Mucosa of rectum (tissue), 2 donors: Measurements from ENCODE around the gene PLPP7.

Experiments
- H3K27ac ChIP-seq, 2 donors: one replicate each; pipeline ENCODE4 v1.7.0; 2013; ENCODE audit warnings: inconsistent platforms in 2 of 2, low read depth in 2 of 2, low read length in 2 of 2
- H3K27me3 ChIP-seq, 2 donors: one replicate each; pipeline ENCODE4 v1.7.0; 2013; ENCODE audit warnings: low read length in 2 of 2; ENCODE audit not compliant: control insufficient read depth in 2 of 2, insufficient read depth in 2 of 2
- H3K36me3 ChIP-seq, 2 donors: one replicate each; pipeline ENCODE4 v1.7.0; 2013; ENCODE audit warnings: low read length in 2 of 2; ENCODE audit not compliant: control insufficient read depth in 2 of 2, insufficient read depth in 2 of 2
- H3K4me1 ChIP-seq, 2 donors: one replicate each; pipeline ENCODE4 v1.7.0; 2013; ENCODE audit warnings: low read length in 2 of 2, mild to moderate bottlenecking in 1 of 2; ENCODE audit not compliant: control insufficient read depth in 2 of 2, insufficient read depth in 2 of 2
- H3K4me3 ChIP-seq, 2 donors: one replicate each; pipeline ENCODE4 v1.7.0; 2013; ENCODE audit warnings: low read length in 2 of 2
- H3K9ac ChIP-seq, 2 donors: one replicate each; pipeline ENCODE4 v1.7.0; 2013; ENCODE audit warnings: low read length in 2 of 2, low read depth in 1 of 2, mild to moderate bottlenecking in 1 of 2
- H3K9me3 ChIP-seq, 2 donors: one replicate each; pipeline ENCODE4 v1.7.0; 2013; ENCODE audit warnings: low read length in 2 of 2; ENCODE audit not compliant: control insufficient read depth in 2 of 2
- donor health status: healthy.
- donor health status: Normal muscosa, but diverticular disease.

PLPP7 gene

DNA sequence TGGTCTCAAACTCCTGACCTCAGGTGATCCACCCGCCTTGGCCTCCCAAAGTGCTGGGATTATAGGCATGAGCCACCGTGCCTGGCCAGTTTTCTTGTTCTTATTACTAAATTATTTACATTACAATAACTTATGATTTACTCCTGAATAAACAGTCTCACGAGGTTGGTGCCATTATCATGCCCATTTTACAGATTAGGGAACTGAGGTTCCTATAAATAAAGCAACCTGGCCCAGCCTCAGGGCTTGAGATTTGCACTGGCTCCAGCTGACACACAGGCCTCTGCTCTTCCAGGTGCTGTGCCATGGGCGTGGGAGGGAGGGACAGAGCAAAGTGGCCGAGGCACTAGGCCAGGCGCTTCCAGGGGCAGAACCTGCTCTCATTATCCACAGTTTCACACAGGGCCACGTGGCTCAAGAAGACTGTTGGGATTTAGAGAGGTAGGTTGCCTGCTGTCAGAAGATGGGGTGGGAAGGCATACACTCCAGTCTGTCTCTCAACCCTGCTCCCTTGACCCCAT, 2.3 kb downstream of the PLPP7 start:
- Histone ChIP-seq H3K9me3 (no peaks in the 10 kb centered on the region), H3K9ac (no peak overlapping the region), H3K27me3 (no peaks in the 10 kb centered on the region), H3K4me1 (peaks cover 0 to 3% of the 10 kb centered on the region in 2 donors), H3K4me3 (no peak overlapping the region), H3K27ac (no peak overlapping the region), H3K36me3 (no peaks in the 10 kb centered on the region)

DNA sequence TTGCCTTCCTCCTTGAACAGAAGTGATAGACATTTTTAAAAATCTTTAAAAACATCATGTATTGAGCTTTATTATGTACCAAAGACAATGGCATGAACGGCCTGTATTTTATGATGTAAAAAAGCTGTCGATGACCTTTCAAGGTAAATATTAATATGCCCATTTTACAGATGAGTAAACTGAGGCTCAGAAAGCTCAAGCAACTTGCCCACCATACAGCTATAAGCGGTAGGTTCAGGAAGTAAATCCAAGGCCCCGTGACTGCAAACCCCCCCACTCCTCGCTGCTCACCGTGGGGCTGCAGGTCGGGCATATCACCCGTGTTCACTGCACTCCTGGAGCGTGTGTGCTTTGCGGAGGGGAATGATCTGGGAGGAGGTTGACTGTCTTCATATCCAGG, 3.4 kb downstream of the PLPP7 start:
- Histone ChIP-seq H3K4me3 (no peak overlapping the region), H3K27ac (no peak overlapping the region), H3K9me3 (no peaks in the 10 kb centered on the region), H3K36me3 (no peaks in the 10 kb centered on the region), H3K4me1 (peaks cover 0 to 3% of the 10 kb centered on the region in 2 donors), H3K27me3 (no peaks in the 10 kb centered on the region), H3K9ac (no peak overlapping the region)

DNA sequence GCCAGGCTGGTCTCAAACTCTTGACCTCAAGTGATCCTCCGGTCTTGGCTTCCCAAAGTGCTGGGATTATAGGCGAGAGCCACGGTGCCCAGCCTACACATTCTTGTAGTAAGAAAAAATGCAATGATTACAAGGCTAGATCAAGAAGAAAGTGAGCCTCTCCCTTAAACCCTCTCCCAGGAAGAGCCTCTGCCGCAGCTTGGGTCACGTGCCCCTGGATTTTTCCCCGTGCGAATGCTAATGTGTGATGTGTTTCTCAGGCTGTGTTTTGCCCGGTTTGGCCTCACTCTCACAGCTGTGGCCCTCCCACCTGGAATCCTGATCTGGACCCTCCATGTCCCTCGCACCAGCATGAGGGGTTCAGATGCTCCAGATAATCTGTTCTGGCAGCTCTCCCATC, 6.9 kb downstream of the PLPP7 start:
- Histone ChIP-seq H3K27me3 (no peaks in the 10 kb centered on the region), H3K4me3 (no peak overlapping the region), H3K36me3 (no peaks in the 10 kb centered on the region), H3K4me1 (peaks cover 0 to 3% of the 10 kb centered on the region in 2 donors), H3K9me3 (no peaks in the 10 kb centered on the region), H3K27ac (no peak overlapping the region), H3K9ac (no peak overlapping the region)

DNA sequence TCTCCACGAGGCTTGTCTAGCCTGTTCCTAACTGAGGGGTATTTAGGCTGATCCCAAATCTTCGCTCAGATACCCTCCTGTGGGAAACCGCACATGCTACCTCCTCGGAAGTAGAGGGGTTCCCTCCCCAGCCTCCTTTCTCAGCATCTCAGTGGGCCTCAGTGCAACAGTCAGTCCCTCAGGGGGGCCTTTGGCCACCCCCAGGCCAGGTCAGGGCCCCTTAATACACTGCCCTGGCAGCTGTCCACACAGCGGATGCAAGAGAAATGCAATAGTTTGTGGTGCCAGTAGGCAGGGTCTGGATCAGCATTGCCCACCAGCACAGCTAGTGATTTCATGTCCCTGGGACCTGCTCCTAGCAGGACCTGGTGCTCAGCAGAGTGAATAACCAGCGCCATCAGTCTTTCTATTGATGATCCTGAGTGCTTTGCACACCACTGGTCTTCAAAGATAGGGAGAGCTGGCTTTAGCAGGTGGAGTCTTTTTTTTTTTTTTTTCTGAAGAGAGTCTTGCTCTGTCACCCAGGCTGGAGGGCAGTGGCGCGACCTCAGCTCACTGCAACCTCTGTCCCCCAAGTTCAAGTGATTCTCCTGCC, 7.5 kb downstream of the PLPP7 start:
- Histone ChIP-seq H3K4me1 (peaks cover 0 to 3% of the 10 kb centered on the region in 2 donors), H3K27me3 (no peaks in the 10 kb centered on the region), H3K9me3 (no peaks in the 10 kb centered on the region), H3K36me3 (no peaks in the 10 kb centered on the region), H3K4me3 (no peak overlapping the region), H3K27ac (no peak overlapping the region), H3K9ac (no peak overlapping the region)

DNA sequence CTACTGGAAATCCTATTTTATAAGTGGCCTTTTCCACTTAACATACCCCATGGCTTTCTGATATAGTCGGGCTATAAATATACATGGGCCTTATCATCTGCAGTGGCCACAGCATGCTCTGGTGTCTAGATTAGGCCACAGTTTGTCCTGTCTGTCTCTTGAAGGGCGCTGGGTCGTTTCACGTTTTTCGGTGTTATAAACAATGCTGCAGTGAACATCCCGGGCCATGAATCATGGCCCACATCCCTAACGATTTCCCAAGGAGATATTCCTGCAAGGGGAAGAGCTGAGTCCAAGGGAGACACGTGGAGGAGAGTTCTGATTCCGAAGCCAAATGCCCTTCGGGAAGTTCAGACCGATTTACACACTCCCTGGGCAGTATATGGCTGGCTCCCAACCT, 8.4 kb downstream of the PLPP7 start:
- Histone ChIP-seq H3K9ac (no peak overlapping the region), H3K4me3 (no peak overlapping the region), H3K27me3 (no peaks in the 10 kb centered on the region), H3K9me3 (no peaks in the 10 kb centered on the region), H3K36me3 (no peaks in the 10 kb centered on the region), H3K4me1 (no peaks in the 10 kb centered on the region), H3K27ac (no peak overlapping the region)

DNA sequence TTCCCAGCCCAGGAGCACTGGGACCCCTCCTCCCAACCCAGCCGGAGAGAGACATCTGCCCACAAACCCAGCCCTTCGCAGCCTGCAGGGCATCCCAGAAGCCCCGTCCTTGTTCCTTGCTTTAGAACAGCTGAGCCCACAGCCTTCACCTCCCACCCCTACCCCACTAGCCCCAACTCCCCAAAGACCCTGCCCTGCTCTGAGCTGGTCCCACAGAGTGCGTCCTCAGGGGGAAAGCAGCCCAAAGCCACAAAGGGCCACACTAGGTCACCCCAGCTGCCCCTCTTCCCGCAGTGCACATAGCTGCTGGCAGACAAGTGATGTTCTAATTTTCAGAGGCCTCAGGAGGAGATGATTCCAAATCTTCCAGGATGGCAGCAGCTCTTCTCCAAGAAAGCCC, 8.8 kb downstream of the PLPP7 start:
- Histone ChIP-seq H3K27me3 (no peaks in the 10 kb centered on the region), H3K4me1 (no peaks in the 10 kb centered on the region), H3K36me3 (no peaks in the 10 kb centered on the region), H3K27ac (no peak overlapping the region), H3K4me3 (no peak overlapping the region), H3K9ac (no peak overlapping the region), H3K9me3 (no peaks in the 10 kb centered on the region)

DNA sequence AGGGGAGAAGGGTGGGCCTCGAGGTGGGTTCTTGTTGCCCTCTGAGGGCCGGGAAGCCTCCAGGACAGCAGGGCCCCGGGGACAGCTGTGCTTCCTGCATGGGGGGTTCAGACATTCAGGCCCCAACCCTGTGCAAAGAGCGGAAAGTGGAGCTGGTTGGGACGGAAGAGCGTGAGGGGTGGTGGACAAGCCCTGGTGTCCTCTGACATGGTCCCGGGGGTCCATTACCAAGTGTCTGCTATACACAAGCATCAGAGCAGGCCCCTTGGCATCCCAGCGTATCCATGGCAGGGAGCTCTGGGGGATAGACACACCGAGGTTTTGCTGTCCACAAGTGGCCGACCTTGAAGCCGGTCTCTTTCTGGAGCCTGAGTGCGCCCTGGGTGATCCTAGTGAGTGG, 9.3 kb downstream of the PLPP7 start:
- no peak overlapping the region for H3K9ac ChIP-seq
- no peak overlapping the region for H3K27ac ChIP-seq
- no peaks in the 10 kb centered on the region for H3K4me1 ChIP-seq
- no peaks in the 10 kb centered on the region for H3K36me3 ChIP-seq
- H3K9me3 ChIP-seq, result no peaks in the 10 kb centered on the region
- no peak overlapping the region for H3K4me3 ChIP-seq
- no peaks in the 10 kb centered on the region for H3K27me3 ChIP-seq

DNA sequence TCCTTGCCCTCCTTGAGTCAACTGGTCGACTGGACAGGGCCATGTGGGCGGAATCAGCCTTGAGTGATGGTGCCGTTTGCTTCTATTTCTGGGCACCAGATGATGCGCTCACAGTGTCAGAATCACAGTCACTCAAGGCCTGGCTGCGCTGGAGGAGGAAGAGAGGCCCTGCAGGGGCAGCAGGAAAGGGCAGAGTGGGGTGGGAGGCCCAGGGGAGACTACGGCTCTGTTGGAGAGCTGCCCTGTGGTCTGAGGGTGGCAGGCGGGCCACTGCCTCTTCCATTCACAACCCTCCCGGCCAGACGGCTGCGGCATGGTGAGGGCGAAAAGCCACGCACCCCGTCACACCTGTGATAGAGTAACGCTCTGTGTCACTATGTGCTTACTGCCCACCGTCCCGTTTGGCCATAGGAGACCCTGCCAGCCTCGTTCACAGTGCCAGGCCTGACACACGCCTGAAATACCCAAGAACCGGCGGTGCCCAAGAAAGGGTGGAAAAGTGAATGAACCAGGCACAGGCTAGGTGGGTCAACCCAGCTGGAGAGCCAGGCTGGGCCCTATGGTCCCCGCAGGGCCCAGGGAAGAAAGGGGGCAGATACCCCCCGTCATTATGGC, 9.9 kb downstream of the PLPP7 start:
- Histone ChIP-seq H3K4me3 (no peak overlapping the region), H3K27me3 (no peaks in the 10 kb centered on the region), H3K27ac (no peak overlapping the region), H3K36me3 (no peaks in the 10 kb centered on the region), H3K9me3 (no peaks in the 10 kb centered on the region), H3K4me1 (no peaks in the 10 kb centered on the region), H3K9ac (no peak overlapping the region)

DNA sequence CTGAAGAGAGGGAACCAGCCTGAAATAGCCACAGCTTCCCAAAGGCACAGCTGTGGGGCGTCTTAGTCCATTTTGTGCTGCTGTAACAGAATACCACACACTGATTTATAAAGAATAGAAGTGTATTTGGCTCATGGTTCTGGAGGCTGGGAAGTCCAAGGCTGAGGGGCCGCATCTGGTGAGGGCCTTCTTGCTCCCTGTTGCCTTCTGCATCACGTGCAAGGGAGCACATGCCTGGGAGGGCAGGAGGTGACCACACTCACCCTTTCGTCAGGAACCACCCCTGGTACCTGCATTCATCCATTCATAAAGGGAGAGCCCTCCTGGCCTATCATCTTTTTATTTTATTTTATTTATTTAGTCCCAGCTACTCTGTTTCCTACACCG, 10.4 kb downstream of the PLPP7 start:
- no peaks in the 10 kb centered on the region for H3K4me1 ChIP-seq
- H3K27me3 ChIP-seq, result no peaks in the 10 kb centered on the region
- no peaks in the 10 kb centered on the region for H3K36me3 ChIP-seq
- no peak overlapping the region for H3K27ac ChIP-seq
- no peak overlapping the region for H3K4me3 ChIP-seq
- no peak overlapping the region for H3K9ac ChIP-seq
- H3K9me3 ChIP-seq, result no peaks in the 10 kb centered on the region

DNA sequence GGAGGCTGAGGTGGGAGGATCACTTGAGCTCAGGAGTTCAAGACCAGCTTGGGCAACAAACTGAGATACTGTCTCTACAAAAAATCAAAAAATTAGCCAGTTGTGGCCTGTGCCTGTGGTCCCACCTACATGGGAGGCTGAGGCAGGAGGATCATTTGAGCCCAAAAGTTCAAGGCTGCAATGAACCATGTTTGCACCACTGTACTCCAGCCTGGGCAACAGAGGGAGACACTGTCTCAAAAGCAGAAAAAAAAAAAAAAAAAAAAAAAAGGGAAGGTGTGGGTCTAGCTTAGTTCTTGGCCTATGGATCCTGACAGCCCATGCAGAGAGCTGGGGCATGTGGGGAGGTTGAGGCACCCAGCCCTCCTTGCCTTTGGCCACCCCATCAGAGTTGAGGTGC, 10.9 kb downstream of the PLPP7 start:
- H3K9me3 ChIP-seq, result no peaks in the 10 kb centered on the region
- H3K36me3 ChIP-seq, result no peaks in the 10 kb centered on the region
- H3K4me3 ChIP-seq, result no peak overlapping the region
- H3K9ac ChIP-seq, result no peak overlapping the region
- no peaks in the 10 kb centered on the region for H3K27me3 ChIP-seq
- H3K27ac ChIP-seq, result no peak overlapping the region
- no peaks in the 10 kb centered on the region for H3K4me1 ChIP-seq
